BJ (cell line): ENCODE measurements around the gene HS2ST1. TPM values are rescaled to one million over a fixed set of nuclear protein-coding genes. Genes with fewer than 3 reads are reported as not detected.

Experiments used
- CTCF ChIA-PET: fragments of 350-600 bp; formaldehyde crosslinking; extraction: SDS; loops from one replicate; lab custom pipeline; 2021; ENCODE audit warnings: antibody characterized with exemption, inconsistent platforms; lab: Yijun Ruan, JAX
- POLR2A ChIA-PET: fragments of 300-600 bp; sonication (Branson Sonifier 250); formaldehyde crosslinking; extraction: SDS; loops from one replicate; lab custom pipeline; 2021; ENCODE audit warnings: antibody characterized with exemption; lab: Charles Lee
- DNase-seq: peaks from one replicate; pipeline ENCODE4 v3.0.0-alpha.2; 2011; ENCODE audit warnings: low read depth
- H3K27me3 ChIP-seq: 2 replicates; pipeline ENCODE4 v1.6.0; 2011; ENCODE audit warnings: low read length; ENCODE audit not compliant: control insufficient read depth, insufficient read depth
- H3K36me3 ChIP-seq: 2 replicates; pipeline ENCODE4 v1.5.1; 2011; ENCODE audit warnings: low read length; ENCODE audit not compliant: control insufficient read depth, insufficient read depth
- H3K4me3 ChIP-seq: 2 replicates; pipeline ENCODE4 v1.5.1; 2011; ENCODE audit warnings: low read depth, mild to moderate bottlenecking, control low read depth, low read length
- CTCF ChIP-seq: IDR thresholded peaks from 2 replicates; pipeline ENCODE4 v1.5.1; 2011; ENCODE audit warnings: low read depth, mild to moderate bottlenecking, control low read depth, inconsistent platforms, low read length, moderate library complexity; ENCODE audit not compliant: insufficient read depth
- polyA plus RNA-seq: library from polyadenylated mRNA; depleted of rRNA; stranded (reverse); fragments of >200 nt; gene quantifications from 2 replicates; pipeline ENCODE4 v1.2.3, GENCODE V29; 2011

Gene HS2ST1
- polyA plus RNA-seq, 1 experiment: 5.3 TPM

- TF ChIP-seq CTCF: peak; percentile 96
- Histone ChIP-seq H3K27me3 (peaks cover 1% of the 10 kb centered on the region), H3K4me3 (peak overlapping the region; percentile 20), H3K36me3 (no peaks in the 10 kb centered on the region)
- CTCF ChIA-PET: interaction anchor here (0.7 to 1.7 kb wide), 14 partner anchors 8 to 1171 kb away, joined by 3 to 7 read pairs (median 4); no protein-coding TSS in a partner anchor
- DNase-seq: no peak
- POLR2A ChIA-PET: no interaction called here
Observed at GRCh38 chr1:87131809-87132283, 217.4 kb downstream of the HS2ST1 start.

GRCh38 chr1:87132284-87132870 lies 217.9 kb downstream of the HS2ST1 start:
- Histone ChIP-seq H3K36me3 (no peaks in the 10 kb centered on the region), H3K27me3 (peaks cover 1% of the 10 kb centered on the region), H3K4me3 (no peak overlapping the region)
- ChIA-PET POLR2A (interaction anchor here (0.6 kb wide), 1 partner anchor 663 kb away, joined by 3 read pairs; no protein-coding TSS in a partner anchor), CTCF (no interaction called here)
- no peak for DNase-seq
- TF ChIP-seq CTCF: no peak

GRCh38 chr1:87134061-87134460 lies 219.6 kb downstream of the HS2ST1 start:
- DNase-seq: no peak
- Histone ChIP-seq H3K36me3 (no peaks in the 10 kb centered on the region), H3K27me3 (no peaks in the 10 kb centered on the region), H3K4me3 (no peak overlapping the region)
- TF ChIP-seq CTCF: no peak
- ChIA-PET CTCF (interaction anchor here (0.9 to 1.4 kb wide), 5 partner anchors 36 to 1170 kb away, joined by 3 to 6 read pairs (median 3); no protein-coding TSS in a partner anchor), POLR2A (interaction anchor here (0.6 kb wide), 1 partner anchor 19 kb away, joined by 4 read pairs; no protein-coding TSS in a partner anchor)

- no peaks in the 10 kb centered on the region for H3K36me3 ChIP-seq
- no peak overlapping the region for H3K4me3 ChIP-seq
- no peak for TF ChIP-seq CTCF
- ChIA-PET POLR2A (interaction anchor here (0.6 kb wide), 1 partner anchor 18 kb away, joined by 4 read pairs; no protein-coding TSS in a partner anchor), CTCF (interaction anchor here (0.9 to 1.0 kb wide), 3 partner anchors 36 to 927 kb away, joined by 3 to 6 read pairs (median 5); no protein-coding TSS in a partner anchor)
- DNase-seq: no peak
- H3K27me3 ChIP-seq: no peaks in the 10 kb centered on the region
Observed at GRCh38 chr1:87134625-87135328, 220.3 kb downstream of the HS2ST1 start.

- POLR2A ChIA-PET: no interaction called here
- CTCF ChIA-PET: interaction anchor here (1.0 kb wide), 1 partner anchor 927 kb away, joined by 5 read pairs; no protein-coding TSS in a partner anchor
- TF ChIP-seq CTCF: no peak
- Histone ChIP-seq H3K4me3 (no peak overlapping the region), H3K36me3 (no peaks in the 10 kb centered on the region), H3K27me3 (no peaks in the 10 kb centered on the region)
- no peak for DNase-seq
Observed at GRCh38 chr1:87135329-87135712, 220.9 kb downstream of the HS2ST1 start.
